Suprapubic skin (tissue), 3 donors: ENCODE results near the gene RAP1A.

Experiments used
- POLR2AphosphoS5 ChIP-seq, 3 donors: sonication (generic); formaldehyde crosslinking; IDR thresholded peaks; one replicate each; pipeline ENCODE4 v1.6.1; 2017; ENCODE audit warnings: antibody characterized with exemption in 3 of 3
- TF ChIP-seq, protein P1 (sequence below), 2 donors: fragments of 200-600 bp in 1 of 2; fragments of 450-650 bp in 1 of 2; sonication (generic) in 1 of 2; IDR thresholded peaks; one replicate each; pipeline ENCODE4 v1.5.1; 2016 to 2019; ENCODE audit warnings: antibody characterized with exemption in 2 of 2, mild to moderate bottlenecking in 1 of 2, moderate library complexity in 1 of 2

- TF ChIP-seq, protein P1, sequence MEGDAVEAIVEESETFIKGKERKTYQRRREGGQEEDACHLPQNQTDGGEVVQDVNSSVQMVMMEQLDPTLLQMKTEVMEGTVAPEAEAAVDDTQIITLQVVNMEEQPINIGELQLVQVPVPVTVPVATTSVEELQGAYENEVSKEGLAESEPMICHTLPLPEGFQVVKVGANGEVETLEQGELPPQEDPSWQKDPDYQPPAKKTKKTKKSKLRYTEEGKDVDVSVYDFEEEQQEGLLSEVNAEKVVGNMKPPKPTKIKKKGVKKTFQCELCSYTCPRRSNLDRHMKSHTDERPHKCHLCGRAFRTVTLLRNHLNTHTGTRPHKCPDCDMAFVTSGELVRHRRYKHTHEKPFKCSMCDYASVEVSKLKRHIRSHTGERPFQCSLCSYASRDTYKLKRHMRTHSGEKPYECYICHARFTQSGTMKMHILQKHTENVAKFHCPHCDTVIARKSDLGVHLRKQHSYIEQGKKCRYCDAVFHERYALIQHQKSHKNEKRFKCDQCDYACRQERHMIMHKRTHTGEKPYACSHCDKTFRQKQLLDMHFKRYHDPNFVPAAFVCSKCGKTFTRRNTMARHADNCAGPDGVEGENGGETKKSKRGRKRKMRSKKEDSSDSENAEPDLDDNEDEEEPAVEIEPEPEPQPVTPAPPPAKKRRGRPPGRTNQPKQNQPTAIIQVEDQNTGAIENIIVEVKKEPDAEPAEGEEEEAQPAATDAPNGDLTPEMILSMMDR (IDR thresholded peaks at IDR 0.05) = no peak
- TF ChIP-seq POLR2AphosphoS5 (IDR thresholded peaks at IDR 0.05) = no peak
Observed at GRCh38 chr1:111695801-111696200, 76.2 kb downstream of the RAP1A start.
